Measurements from ENCODE around the gene KRTAP10-4. TPM values are rescaled to one million over a fixed set of nuclear protein-coding genes. Genes with fewer than 3 reads are reported as not detected.
"Not testable (repeated sequence)": the region's sequence is repeated elsewhere in the genome, so short reads cannot be mapped to it uniquely, and the experiment has no call there.

Gene KRTAP10-4
- total RNA-seq, 1 donor from 2014 or later, result not detected

- peak; percentile 9 for DNase-seq (ENCODE audit: low read depth)
Observed at GRCh38 chr21:44596068-44596725, 22.7 kb downstream of the KRTAP10-4 start.

- no peak for DNase-seq (ENCODE audit: low read depth)
Observed at GRCh38 chr21:44598061-44598460, 24.5 kb downstream of the KRTAP10-4 start.

GRCh38 chr21:44599264-44600029 is 25.9 kb downstream of the KRTAP10-4 start:
- no peak for DNase-seq (ENCODE audit: low read depth)

GRCh38 chr21:44600118-44600978 is 26.8 kb downstream of the KRTAP10-4 start, which contains the start of gene KRTAP10-7:
Gene KRTAP10-7 (plus strand): TSS chr21:44600597. CDS start chr21:44600622, 25 bp downstream.
- DNase-seq (ENCODE audit: low read depth), result not testable (repeated sequence)

GRCh38 chr21:44601091-44601490 is 27.6 kb downstream of the KRTAP10-4 start:
- not testable (repeated sequence) for DNase-seq (ENCODE audit: low read depth)

- no peak for DNase-seq (ENCODE audit: low read depth)
Observed at GRCh38 chr21:44601596-44602462, 28.3 kb downstream of the KRTAP10-4 start.

- no peak for DNase-seq (ENCODE audit: low read depth)
Observed at GRCh38 chr21:44602463-44602850, 28.9 kb downstream of the KRTAP10-4 start.

- no peak for DNase-seq (ENCODE audit: low read depth)
Observed at GRCh38 chr21:44603109-44603875, 29.8 kb downstream of the KRTAP10-4 start.

- no peak for DNase-seq (ENCODE audit: low read depth)
Observed at GRCh38 chr21:44603911-44604310, 30.4 kb downstream of the KRTAP10-4 start.

- DNase-seq (ENCODE audit: low read depth), result no peak
Observed at GRCh38 chr21:44606495-44606894, 33.0 kb downstream of the KRTAP10-4 start.

GRCh38 chr21:44609193-44609592 is 35.7 kb downstream of the KRTAP10-4 start:
- no peak for DNase-seq (ENCODE audit: low read depth)

GRCh38 chr21:44610157-44610843 is 36.8 kb downstream of the KRTAP10-4 start:
- DNase-seq (ENCODE audit: low read depth), result not testable (repeated sequence)

GRCh38 chr21:44611551-44611950 is 38.0 kb downstream of the KRTAP10-4 start:
- no peak for DNase-seq (ENCODE audit: low read depth)

- no peak for DNase-seq (ENCODE audit: low read depth)
Observed at GRCh38 chr21:44612029-44612486, 38.5 kb downstream of the KRTAP10-4 start, which contains the start of gene KRTAP10-8. Gene KRTAP10-8 (plus strand): TSS chr21:44612079. CDS start chr21:44612101, 22 bp downstream.

GRCh38 chr21:44612669-44613229 is 39.2 kb downstream of the KRTAP10-4 start:
- DNase-seq (ENCODE audit: low read depth), result no peak

GRCh38 chr21:44613386-44614155 is 40.0 kb downstream of the KRTAP10-4 start:
- no peak for DNase-seq (ENCODE audit: low read depth)

- DNase-seq (ENCODE audit: low read depth), result no peak
Observed at GRCh38 chr21:44614161-44614631, 40.7 kb downstream of the KRTAP10-4 start.

- no peak for DNase-seq (ENCODE audit: low read depth)
Observed at GRCh38 chr21:44614961-44615391, 41.4 kb downstream of the KRTAP10-4 start.
